ENCODE data around the gene PRKCQ. TPM values are rescaled to one million over a fixed set of nuclear protein-coding genes. Genes with fewer than 3 reads are reported as not detected.

PRKCQ gene
- total and polyA plus RNA-seq, 2 of the 4 experiments (the other 2 are of a cell fraction): under 0.01 to 0.03 TPM

- CTCF ChIA-PET: no interaction called here
- dilution Hi-C loops (cut with HindIII; ENCODE audit: low sequenced_read_pairs, unreplicated experiment): no loop called here
These were observed 191.7 kb downstream of the PRKCQ start for GRCh38 chr10:6388261-6388893.

More at GRCh38 chr10:6388261-6388893, 191.7 kb downstream of the PRKCQ start:
- no peak overlapping the region for H4K91ac ChIP-seq (ENCODE audit: insufficient read depth, low read depth, low read length)
- no peak overlapping the region for H4K5ac ChIP-seq (ENCODE audit: low read depth, low read length)
- H3K18ac ChIP-seq (ENCODE audit: low read depth, low read length): no peak overlapping the region
- H2BK5ac ChIP-seq (ENCODE audit: low read depth, low read length, poor library complexity, severe bottlenecking): no peak overlapping the region
- H3K27me3 ChIP-seq (ENCODE audit: control insufficient read depth, insufficient read depth, low read length): no peaks in the 10 kb centered on the region
- no peak overlapping the region for H2BK120ac ChIP-seq (ENCODE audit: low read depth, low read length)
- ATAC-seq (ENCODE audit: low read depth) (no peak), DNase-seq (no peak)
- no peak overlapping the region for H3K23ac ChIP-seq (ENCODE audit: low read depth, low read length)
- no TSS peak for BruUV-seq (replicated peaks)
- peak overlapping the region; percentile 4 for H2AFZ ChIP-seq (replicated peaks; ENCODE audit: low read length, poor library complexity)
- H4K8ac ChIP-seq (ENCODE audit: low read depth in 2 of 2, low read length in 2 of 2): no peak overlapping the region
- in situ Hi-C loops (cut with MboI; ENCODE audit: low sequenced_read_pairs) (no loop called here), intact Hi-C loops (cut with micrococcal nuclease) (no loop called here)
- H2AK5ac ChIP-seq (ENCODE audit: low read depth, low read length): no peak overlapping the region
- H3K56ac ChIP-seq (ENCODE audit: extremely low read depth, insufficient read depth, low read length): no peak overlapping the region
- H2BK15ac ChIP-seq (ENCODE audit: low read depth, low read length): no peak overlapping the region
- POLR2A ChIA-PET (ENCODE audit: unreplicated experiment): no interaction called here
- H3K27ac ChIP-seq (ENCODE audit: insufficient read depth, low read length): no peak overlapping the region
- peaks cover 13% of the 10 kb centered on the region for H3K9me3 ChIP-seq (ENCODE audit: control insufficient read depth, insufficient read depth, low read length)
- H3K9ac ChIP-seq (ENCODE audit: low read depth, low read length): no peak overlapping the region
- H4K20me1 ChIP-seq (ENCODE audit: insufficient read depth, low read length): no peaks in the 10 kb centered on the region
- 0% methylated on average over 1 of the region's 4 CpGs; no CpG with 5 or more reads in 1 of the 2 experiments for WGBS, 2 experiments (ENCODE audit: extremely low coverage in 2 of 2, insufficient read length in 1 of 2)
- H2AK9ac ChIP-seq (replicated peaks; ENCODE audit: low read depth, low read length, poor library complexity): no peak overlapping the region
- no peak overlapping the region for H3K4me3 ChIP-seq (ENCODE audit: insufficient read depth, low read depth, low read length)
- H3K4me1 ChIP-seq (ENCODE audit: control insufficient read depth, insufficient read depth, low read length): peaks cover 9% of the 10 kb centered on the region
- H3K4me2 ChIP-seq (ENCODE audit: low read depth, low read length): no peak overlapping the region
- no peak overlapping the region for H2BK20ac ChIP-seq (ENCODE audit: low read depth, low read length)
- H3K36me3 ChIP-seq (ENCODE audit: control insufficient read depth, insufficient read depth, low read length): no peaks in the 10 kb centered on the region
- H3K14ac ChIP-seq (replicated peaks; ENCODE audit: low read depth, low read length): no peak overlapping the region
- no peak for TF ChIP-seq RCOR1 (IDR thresholded peaks at IDR 0.05; ENCODE audit: insufficient replicate concordance, low read length)
- no peak for TF ChIP-seq MAZ (IDR thresholded peaks at IDR 0.05; ENCODE audit: borderline replicate concordance, low read depth, low read length)
- TF ChIP-seq CEBPB (IDR thresholded peaks at IDR 0.05; ENCODE audit: low read depth, low read length): no peak
- TF ChIP-seq MXI1 (IDR thresholded peaks at IDR 0.05; ENCODE audit: borderline replicate concordance, low read depth, low read length): no peak
- no peak for TF ChIP-seq FOS (IDR thresholded peaks at IDR 0.05; ENCODE audit: low read depth, low read length)
- no peak for TF ChIP-seq MAFK (IDR thresholded peaks at IDR 0.05; ENCODE audit: low read depth, low read length)
- no peak for TF ChIP-seq USF2 (IDR thresholded peaks at IDR 0.05; ENCODE audit: low read depth, low read length)
- TF ChIP-seq RAD21 (IDR thresholded peaks at IDR 0.05; ENCODE audit: low read length): no peak
- no peak for TF ChIP-seq CTCF (conservative IDR thresholded peaks at IDR 0.05; ENCODE audit: low read depth, low read length)
- H3K9me1 ChIP-seq (ENCODE audit: insufficient read depth, low read length): peaks cover 20% of the 10 kb centered on the region
- H3K79me1 ChIP-seq (ENCODE audit: low read depth in 1 of 2, low read length in 2 of 2): no peaks in the 10 kb centered on the region
- no peak overlapping the region for H3K4ac ChIP-seq (ENCODE audit: low read depth, low read length)
